HG03060 (cell line): ENCODE results near the gene ARMC6.

Source experiments
- ATAC-seq: cut with Tn5 transposase; IDR thresholded peaks from one replicate; pipeline ENCODE4 v1.9.1; 2021; ENCODE audit warnings: low read depth, moderate number of reproducible peaks; ENCODE audit not compliant: unreplicated experiment

The ARMC6 gene

GRCh38 chr19:19033426-19034203 lies at the start of gene ARMC6, which contains the start of gene SUGP2:
ARMC6 (plus strand) TSS chr19:19033603; CDS start chr19:19034210, 607 bp downstream.
SUGP2 (minus strand) TSS chr19:19033517; CDS start chr19:19031071, 2,446 bp downstream.
- no peak for ATAC-seq

- no peak for ATAC-seq
Measured at GRCh38 chr19:18984251-18984650, 49.2 kb upstream of the ARMC6 start.

GRCh38 chr19:18985257-18985656 lies 48.1 kb upstream of the ARMC6 start:
- no peak for ATAC-seq

GRCh38 chr19:18987456-18987855 lies 45.9 kb upstream of the ARMC6 start:
- ATAC-seq: no peak

- no peak for ATAC-seq
Measured at GRCh38 chr19:18989316-18989715, 44.1 kb upstream of the ARMC6 start.

- no peak for ATAC-seq
Measured at GRCh38 chr19:18990128-18990708, 43.2 kb upstream of the ARMC6 start.

GRCh38 chr19:18991006-18991405 lies 42.4 kb upstream of the ARMC6 start:
- ATAC-seq: no peak

- ATAC-seq: no peak
Measured at GRCh38 chr19:18991468-18991867, 41.9 kb upstream of the ARMC6 start.

GRCh38 chr19:18992696-18993095 lies 40.7 kb upstream of the ARMC6 start:
- ATAC-seq: no peak

- ATAC-seq: no peak
Measured at GRCh38 chr19:18993115-18993514, 40.3 kb upstream of the ARMC6 start.

- no peak for ATAC-seq
Measured at GRCh38 chr19:18995804-18996241, 37.6 kb upstream of the ARMC6 start.

- ATAC-seq: no peak
Measured at GRCh38 chr19:18996351-18996750, 37.1 kb upstream of the ARMC6 start.

GRCh38 chr19:18996796-18997394 lies 36.5 kb upstream of the ARMC6 start:
- ATAC-seq: no peak

- no peak for ATAC-seq
Measured at GRCh38 chr19:18998276-18998675, 35.1 kb upstream of the ARMC6 start.

- no peak for ATAC-seq
Measured at GRCh38 chr19:18999016-18999758, 34.2 kb upstream of the ARMC6 start.

GRCh38 chr19:18999896-19000620 lies 33.3 kb upstream of the ARMC6 start:
- no peak for ATAC-seq

GRCh38 chr19:19004144-19004543 lies 29.3 kb upstream of the ARMC6 start:
- no peak for ATAC-seq

GRCh38 chr19:19006213-19006612 lies 27.2 kb upstream of the ARMC6 start:
- no peak for ATAC-seq

GRCh38 chr19:19009951-19010350 lies 23.5 kb upstream of the ARMC6 start:
- ATAC-seq: no peak

- no peak for ATAC-seq
Measured at GRCh38 chr19:19010551-19010950, 22.9 kb upstream of the ARMC6 start.
